Caco-2 (cell line): Measurements from ENCODE around the gene HSPA1B. TPM values are rescaled to one million over a fixed set of nuclear protein-coding genes. Genes with fewer than 3 reads are reported as not detected.
"Not testable (repeated sequence)": the region's sequence is repeated elsewhere in the genome, so short reads cannot be mapped to it uniquely, and the experiment has no call there.

Experiments
- BruUV-seq: library from RNA; stranded (reverse); fragments of 400-500 nt; replicated peaks from 2 replicates; lab custom pipeline; 2021; lab: Mats Ljungman, UMichigan
- CTCF ChIA-PET: fragments of 300-600 bp; sonication (Branson Sonifier 250); formaldehyde crosslinking; loops from one replicate; lab custom pipeline; 2022; ENCODE audit warnings: antibody characterized with exemption; lab: Charles Lee
- POLR2A ChIA-PET: fragments of 300-600 bp; sonication (Branson Sonifier 250); formaldehyde crosslinking; loops from one replicate; lab custom pipeline; 2022; ENCODE audit warnings: antibody characterized with exemption; lab: Charles Lee
- DNase-seq, 2 experiments: peaks; one replicate each; pipeline versions ENCODE4 v3.0.0 to v3.0.0-alpha.2; 2020 to 2022
- H3K27me3 ChIP-seq: replicated peaks from 2 replicates; pipeline ENCODE4 v1.6.0; 2011; ENCODE audit warnings: low read length; ENCODE audit not compliant: control insufficient read depth, insufficient read depth
- H3K36me3 ChIP-seq: 2 replicates; pipeline ENCODE4 v1.5.1; 2011; ENCODE audit warnings: low read length; ENCODE audit not compliant: control insufficient read depth, insufficient read depth
- H3K4me1 ChIP-seq: fragments of 250-450 bp; sonication (Bioruptor Pico); 2 replicates; pipeline ENCODE4 v1.5.1; 2020; ENCODE audit warnings: mild to moderate bottlenecking
- H3K4me3 ChIP-seq: 2 replicates; pipeline ENCODE4 v1.5.1; 2011; ENCODE audit warnings: low read depth, mild to moderate bottlenecking, control low read depth, low read length
- H3K9me3 ChIP-seq: fragments of 250-450 bp; sonication (Bioruptor Pico); 2 replicates; pipeline ENCODE4 v1.5.1; 2020; ENCODE audit warnings: mild to moderate bottlenecking, moderate library complexity
- H3K27ac Mint-ChIP-seq: one replicate; pipeline ENCODE4 v1.8.0; 2022; ENCODE audit warnings: mixed read lengths; ENCODE audit not compliant: unreplicated experiment
- H3K27me3 Mint-ChIP-seq: one replicate; pipeline ENCODE4 v1.8.0; 2022; ENCODE audit warnings: mixed read lengths; ENCODE audit not compliant: insufficient read depth, unreplicated experiment
- H3K36me3 Mint-ChIP-seq: one replicate; pipeline ENCODE4 v1.8.0; 2022; ENCODE audit warnings: mild to moderate bottlenecking, mixed read lengths; ENCODE audit not compliant: insufficient read depth, unreplicated experiment
- H3K4me1 Mint-ChIP-seq: one replicate; pipeline ENCODE4 v1.8.0; 2022; ENCODE audit warnings: low read depth, mixed read lengths; ENCODE audit not compliant: unreplicated experiment
- H3K4me3 Mint-ChIP-seq: one replicate; pipeline ENCODE4 v1.8.0; 2022; ENCODE audit warnings: mild to moderate bottlenecking, moderate library complexity, mixed read lengths; ENCODE audit not compliant: unreplicated experiment
- H3K9me3 Mint-ChIP-seq: one replicate; pipeline ENCODE4 v1.8.0; 2022; ENCODE audit warnings: mixed read lengths; ENCODE audit not compliant: unreplicated experiment
- CTCF ChIP-seq, 2 experiments: fragments of 200-600 bp in 1 of 2; IDR thresholded peaks; 1 replicate in 1 of 2; 2 replicates in 1 of 2; pipeline versions ENCODE4 v1.5.1 to v1.8.0; 2011 to 2022; ENCODE audit warnings: antibody characterized with exemption in 1 of 2, control low read depth in 1 of 2, inconsistent platforms in 1 of 2, low read depth in 1 of 2, low read length in 1 of 2, mild to moderate bottlenecking in 1 of 2, moderate library complexity in 1 of 2; ENCODE audit not compliant: insufficient read depth in 1 of 2, severe bottlenecking in 1 of 2, unreplicated experiment in 1 of 2
- intact Hi-C: fragments of 100-400 bp; cut with micrococcal nuclease; formaldehyde crosslinking; loops from one replicate; pipeline ENCODE4 v1.10.0; 2022; ENCODE audit not compliant: unreplicated experiment
- total RNA-seq: library from RNA; stranded (reverse); gene quantifications from 2 replicates; pipeline ENCODE4 v1.2.3, GENCODE V29; 2022

The HSPA1B gene
- total RNA-seq, 1 experiment from 2014 or later: 99.0 TPM

DNA sequence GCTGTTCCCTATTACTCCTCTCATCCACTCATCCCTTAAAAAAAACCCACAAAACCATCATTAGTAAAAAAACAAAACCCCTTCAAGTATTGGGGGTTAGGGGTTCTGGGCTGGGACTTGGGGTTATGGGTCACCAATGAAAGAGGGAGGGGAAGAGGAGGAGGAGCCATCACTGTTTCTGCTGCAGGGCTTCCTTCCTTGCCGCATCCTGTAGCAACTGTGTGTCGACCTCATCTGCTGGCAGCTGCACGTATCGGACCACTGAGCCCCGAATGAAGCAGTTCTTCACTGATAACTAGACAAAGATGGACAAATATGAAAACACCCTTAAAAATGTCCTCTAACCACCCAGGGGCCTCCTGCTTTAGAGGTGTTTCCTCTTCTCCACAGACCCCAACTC lies 29.9 kb upstream of the HSPA1B start:
- Mint-ChIP-seq H3K9me3 (no peaks in the 10 kb centered on the region), H3K27ac (no peak overlapping the region), H3K4me3 (no peak overlapping the region), H3K4me1 (peaks cover 6% of the 10 kb centered on the region), H3K36me3 (peaks cover 22% of the 10 kb centered on the region), H3K27me3 (no peaks in the 10 kb centered on the region)
- BruUV-seq: no TSS peak
- H3K4me3 ChIP-seq: no peak overlapping the region
- DNase-seq: no peak
- intact Hi-C loops: no loop called here
- ChIA-PET CTCF (no interaction called here), POLR2A (no interaction called here)
- H3K4me1 ChIP-seq: 0 out of 2 replicates have a peak, but pooled peaks cover 3% of the 10 kb centered on the region
- no peaks in the 10 kb centered on the region for H3K9me3 ChIP-seq
- no peaks in the 10 kb centered on the region for H3K27me3 ChIP-seq
- no peaks in the 10 kb centered on the region for H3K36me3 ChIP-seq
- no peak for TF ChIP-seq CTCF (IDR thresholded peaks at IDR 0.05; ENCODE audit: insufficient read depth in 1 of 2, low read depth in 1 of 2, low read length in 1 of 2, severe bottlenecking in 1 of 2, unreplicated experiment in 1 of 2)

DNA sequence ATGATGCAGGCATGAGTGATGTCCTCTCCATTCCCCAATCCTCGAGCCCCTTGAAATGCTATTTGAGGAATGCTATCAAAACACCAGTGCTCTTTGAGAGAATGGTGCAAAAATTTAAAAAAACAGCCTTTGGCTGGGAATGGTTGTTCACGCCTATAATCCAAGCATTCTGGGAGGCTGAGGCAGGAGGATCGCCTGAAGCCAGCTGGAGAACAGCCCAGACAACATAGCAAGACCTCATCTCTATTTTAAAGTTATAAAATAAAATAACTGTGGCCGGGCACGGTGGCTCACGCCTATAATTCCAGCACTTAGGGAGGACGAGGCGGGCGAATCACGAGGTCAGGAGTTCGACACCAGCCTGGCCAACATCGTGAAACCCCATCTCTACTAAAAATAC lies 27.8 kb upstream of the HSPA1B start:
- Histone ChIP-seq H3K9me3 (no peaks in the 10 kb centered on the region), H3K4me1 (0 out of 2 replicates have a peak, but pooled peaks cover 3% of the 10 kb centered on the region), H3K36me3 (no peaks in the 10 kb centered on the region), H3K4me3 (no peak overlapping the region), H3K27me3 (no peaks in the 10 kb centered on the region)
- Mint-ChIP-seq H3K36me3 (peaks cover 24% of the 10 kb centered on the region), H3K27me3 (no peaks in the 10 kb centered on the region), H3K27ac (no peak overlapping the region), H3K9me3 (no peaks in the 10 kb centered on the region), H3K4me3 (no peak overlapping the region), H3K4me1 (no peaks in the 10 kb centered on the region)
- BruUV-seq: no TSS peak
- intact Hi-C loops: no loop called here
- CTCF ChIA-PET: no interaction called here
- POLR2A ChIA-PET: no interaction called here
- no peak for DNase-seq
- no peak for TF ChIP-seq CTCF (IDR thresholded peaks at IDR 0.05; ENCODE audit: insufficient read depth in 1 of 2, low read depth in 1 of 2, low read length in 1 of 2, severe bottlenecking in 1 of 2, unreplicated experiment in 1 of 2)

GRCh38 chr6:31801031-31801927 lies 26.3 kb upstream of the HSPA1B start:
- H3K36me3 ChIP-seq, H3K27me3 Mint-ChIP-seq, H3K4me3 Mint-ChIP-seq, H3K27ac Mint-ChIP-seq, BruUV-seq, H3K9me3 Mint-ChIP-seq, intact Hi-C loops, H3K4me1 Mint-ChIP-seq, H3K27me3 ChIP-seq, H3K4me3 ChIP-seq, DNase-seq, H3K9me3 ChIP-seq, H3K4me1 ChIP-seq: not testable (repeated sequence)
- ChIA-PET CTCF (interaction anchor here (0.7 kb wide), 1 partner anchor 71 kb away, joined by 3 read pairs; no protein-coding TSS in a partner anchor), POLR2A (interaction anchor here (0.6 kb wide), 1 partner anchor 31 kb away, joined by 3 read pairs; no protein-coding TSS in a partner anchor)
- H3K36me3 Mint-ChIP-seq: peaks cover 24% of the 10 kb centered on the region
